Stomach (tissue), 9 donors: ENCODE data around the gene TAC3. TPM values are rescaled to one million over a fixed set of nuclear protein-coding genes. Genes with fewer than 3 reads are reported as not detected.

ENCODE experiments used
- DNase-seq, 2 donors: peaks; one replicate each; pipeline versions ENCODE4 v3.0.0 to v3.0.0-alpha.2; 2013 to 2019
- H3K27ac ChIP-seq, 5 donors: fragments of 200-600 bp in 4 of 5; sonication (generic) in 4 of 5; one replicate each; pipeline ENCODE4 v1.5.1; 2013 to 2019; ENCODE audit warnings: mild to moderate bottlenecking in 1 of 5, moderate library complexity in 1 of 5
- H3K27me3 ChIP-seq, 3 donors: fragments of 200-600 bp; sonication (generic); one replicate each; pipeline ENCODE4 v1.5.1; 2017 to 2019; ENCODE audit warnings: mixed run types in 1 of 3
- H3K36me3 ChIP-seq, 4 donors: fragments of 200-600 bp; sonication (generic); 1 replicate in 3 of 4; 2 replicates in 1 of 4; pipeline ENCODE4 v1.5.1; 2016 to 2019
- H3K4me1 ChIP-seq, 4 donors: fragments of 200-600 bp; sonication (generic); one replicate each; pipeline ENCODE4 v1.5.1; 2016 to 2019
- H3K4me3 ChIP-seq, 4 donors: fragments of 200-600 bp; sonication (generic) in 3 of 4; one replicate each; pipeline ENCODE4 v1.5.1; 2016 to 2019; ENCODE audit warnings: mild to moderate bottlenecking in 1 of 4
- H3K9me3 ChIP-seq, 4 donors: fragments of 200-600 bp; sonication (generic); one replicate each; pipeline ENCODE4 v1.5.1; 2016 to 2019
- EP300 ChIP-seq: sonication (generic); formaldehyde crosslinking; IDR thresholded peaks from one replicate; pipeline ENCODE4 v1.6.1; 2017; ENCODE audit warnings: antibody characterized with exemption
- POLR2A ChIP-seq, 4 donors: fragments of 450-650 bp; IDR thresholded peaks; one replicate each; pipeline ENCODE4 v1.6.1; 2016; ENCODE audit warnings: antibody characterized with exemption in 4 of 4, control low read depth in 2 of 4, mild to moderate bottlenecking in 1 of 4, moderate library complexity in 1 of 4
- POLR2AphosphoS5 ChIP-seq, 3 donors: sonication (generic); formaldehyde crosslinking; IDR thresholded peaks; one replicate each; pipeline ENCODE4 v1.6.1; 2016; ENCODE audit warnings: antibody characterized with exemption in 3 of 3
- WGBS, 5 donors: extraction: QIAGEN DNeasy Blood & Tissue Kit in 3 of 5; methylation state at CpG; one replicate each; pipeline versions ENCODE4 v1.1.5 to v1.1.7; 2013 to 2018; 5-methylcytosine and 5-hydroxymethylcytosine counted together
- intact Hi-C: fragments of 100-400 bp; cut with DNase I; formaldehyde crosslinking; loops from one replicate; pipeline ENCODE4 v1.15.1; 2023; ENCODE audit warnings: low total_unique reads
- polyA plus RNA-seq, 3 donors: library from polyadenylated mRNA; stranded (reverse); fragments of 200-250 nt; gene quantifications; one replicate each; pipeline ENCODE4 v1.2.3, GENCODE V29; 2013
- total RNA-seq, 5 donors: library from RNA; depleted of rRNA; stranded (reverse); fragments of >200 nt; gene quantifications; one replicate each; pipeline versions ENCODE4 v1.1.0 to v1.2.3, GENCODE V29; 2014 to 2016
- TF ChIP-seq, protein P1 (sequence below), 7 experiments: fragments of 450-650 bp in 4 of 7; fragments of 200-600 bp in 3 of 7; sonication (generic) in 3 of 7; IDR thresholded peaks; one replicate each; pipeline ENCODE4 v1.5.1; 2016 to 2019; ENCODE audit warnings: antibody characterized with exemption in 7 of 7, control low read depth in 2 of 7, mild to moderate bottlenecking in 1 of 7
- donor health status: healthy with polysubstance abuse.
- donor health status: Bipolar disorder and iron deficiency.
- donor health status: healthy.

The TAC3 gene
- total and polyA plus RNA-seq, 8 donors: 0.62 to 19.8 (median 2.0) TPM; not detected in 3

DNA sequence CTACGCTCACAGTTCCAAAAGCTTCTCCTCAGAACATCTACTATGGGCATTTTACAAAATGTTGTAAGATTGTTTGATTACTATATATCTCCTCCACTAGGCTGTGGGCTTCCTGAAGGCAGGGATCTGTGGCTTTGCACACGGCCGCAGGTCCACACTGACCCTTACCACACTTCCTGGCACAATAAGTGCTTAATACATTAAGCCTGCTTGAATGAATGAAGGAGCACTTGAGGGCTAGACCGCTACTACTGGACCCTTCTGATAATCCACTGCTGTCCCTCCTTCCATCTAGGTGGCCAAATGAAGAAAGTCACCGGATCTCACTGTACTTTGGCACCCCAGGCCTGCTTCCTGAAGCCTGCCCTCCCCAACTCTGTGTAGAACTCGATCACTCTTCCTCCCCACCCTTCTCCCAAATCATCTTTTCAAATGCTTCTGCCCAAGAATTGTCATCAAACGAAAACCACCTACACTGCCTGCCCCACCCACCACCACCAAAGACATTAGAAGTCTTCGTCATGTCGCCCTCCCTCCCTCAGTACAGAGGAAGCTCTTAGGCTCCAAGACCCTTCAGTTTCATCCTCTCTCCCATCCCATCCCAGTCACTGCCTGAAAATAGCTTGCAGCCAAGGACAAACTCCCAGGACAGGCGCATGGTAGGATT lies 9.4 kb downstream of the TAC3 start:
- intact Hi-C loops: loop anchor here (5.0 kb wide), 1 partner anchor 55 kb away; no protein-coding TSS in a partner anchor
- Histone ChIP-seq H3K27me3 (no peaks in the 10 kb centered on the region), H3K4me3 (peak overlapping the region; percentile 92 to 98 (median 97)), H3K36me3 (peaks cover 25 to 29% (median 28%) of the 10 kb centered on the region in 4 donors), H3K27ac (peak overlapping the region in 4 of 5 donors; percentile 16 to 88 (median 73)), H3K9me3 (no peaks in the 10 kb centered on the region), H3K4me1 (peaks cover 13 to 46% (median 32%) of the 10 kb centered on the region in 4 donors)
- no peak for TF ChIP-seq POLR2AphosphoS5 (IDR thresholded peaks at IDR 0.05)
- TF ChIP-seq, protein P1, sequence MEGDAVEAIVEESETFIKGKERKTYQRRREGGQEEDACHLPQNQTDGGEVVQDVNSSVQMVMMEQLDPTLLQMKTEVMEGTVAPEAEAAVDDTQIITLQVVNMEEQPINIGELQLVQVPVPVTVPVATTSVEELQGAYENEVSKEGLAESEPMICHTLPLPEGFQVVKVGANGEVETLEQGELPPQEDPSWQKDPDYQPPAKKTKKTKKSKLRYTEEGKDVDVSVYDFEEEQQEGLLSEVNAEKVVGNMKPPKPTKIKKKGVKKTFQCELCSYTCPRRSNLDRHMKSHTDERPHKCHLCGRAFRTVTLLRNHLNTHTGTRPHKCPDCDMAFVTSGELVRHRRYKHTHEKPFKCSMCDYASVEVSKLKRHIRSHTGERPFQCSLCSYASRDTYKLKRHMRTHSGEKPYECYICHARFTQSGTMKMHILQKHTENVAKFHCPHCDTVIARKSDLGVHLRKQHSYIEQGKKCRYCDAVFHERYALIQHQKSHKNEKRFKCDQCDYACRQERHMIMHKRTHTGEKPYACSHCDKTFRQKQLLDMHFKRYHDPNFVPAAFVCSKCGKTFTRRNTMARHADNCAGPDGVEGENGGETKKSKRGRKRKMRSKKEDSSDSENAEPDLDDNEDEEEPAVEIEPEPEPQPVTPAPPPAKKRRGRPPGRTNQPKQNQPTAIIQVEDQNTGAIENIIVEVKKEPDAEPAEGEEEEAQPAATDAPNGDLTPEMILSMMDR (IDR thresholded peaks at IDR 0.05): peak in 2 of 7 experiments; percentile 4 to 18
- 49 to 56% (median 52%) methylated on average over 10 of the region's 10 CpGs for WGBS, 5 donors
- no peak for DNase-seq

DNA sequence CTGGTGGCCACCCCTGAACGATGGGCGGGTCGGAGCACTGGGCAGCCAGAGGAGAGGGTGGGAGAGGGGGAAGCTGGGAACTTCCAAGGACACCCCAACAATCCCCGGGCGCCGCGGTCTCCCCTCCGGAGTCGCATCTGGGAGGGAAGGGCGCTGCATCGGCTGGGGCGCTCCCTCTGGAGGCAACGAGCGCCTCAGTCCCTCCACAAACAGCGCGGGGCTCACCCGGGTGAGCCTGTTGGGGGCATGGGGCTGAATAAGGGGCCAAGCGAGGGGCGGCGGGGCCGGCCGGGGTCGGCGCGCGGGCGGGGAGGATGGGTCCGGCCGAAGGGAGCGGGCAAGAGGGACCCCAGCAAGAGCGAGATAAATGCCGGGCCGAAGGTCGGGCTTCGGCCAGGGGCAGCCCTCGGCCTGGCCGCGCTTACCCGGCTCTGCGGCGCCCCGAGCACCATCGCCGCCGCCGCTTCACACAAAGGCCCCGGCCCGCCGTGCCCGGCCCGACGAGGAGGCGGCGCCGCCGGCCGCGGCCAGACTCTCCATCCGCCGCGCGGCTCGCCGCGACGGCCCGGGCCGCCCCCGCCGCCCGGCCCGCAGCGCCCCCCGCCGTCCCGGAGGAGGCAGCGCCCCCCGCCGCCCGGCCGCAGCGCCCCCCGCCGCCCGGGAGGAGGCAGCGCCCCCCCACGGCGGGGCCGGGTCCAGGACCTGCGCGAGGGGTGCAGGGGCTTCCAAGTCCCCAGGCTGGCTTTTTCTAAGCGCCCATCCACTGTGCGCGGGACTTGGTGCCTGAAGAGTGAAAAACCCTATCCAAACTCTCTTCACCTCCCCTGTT lies 10.1 kb downstream of the TAC3 start, which contains the start of gene ZBTB39:
TSS of gene ZBTB39 (minus strand) at position 567 of the 829 bp plus-strand sequence. CDS start 1,629 bp downstream, outside the sequence.
- WGBS, 5 donors: 0 to 2% (median 1%) methylated on average over 8 to 94 of the region's 94 CpGs
- H3K27ac ChIP-seq: peak within 1 kb of the TSS; percentile 74 to 88 (median 84)

DNA sequence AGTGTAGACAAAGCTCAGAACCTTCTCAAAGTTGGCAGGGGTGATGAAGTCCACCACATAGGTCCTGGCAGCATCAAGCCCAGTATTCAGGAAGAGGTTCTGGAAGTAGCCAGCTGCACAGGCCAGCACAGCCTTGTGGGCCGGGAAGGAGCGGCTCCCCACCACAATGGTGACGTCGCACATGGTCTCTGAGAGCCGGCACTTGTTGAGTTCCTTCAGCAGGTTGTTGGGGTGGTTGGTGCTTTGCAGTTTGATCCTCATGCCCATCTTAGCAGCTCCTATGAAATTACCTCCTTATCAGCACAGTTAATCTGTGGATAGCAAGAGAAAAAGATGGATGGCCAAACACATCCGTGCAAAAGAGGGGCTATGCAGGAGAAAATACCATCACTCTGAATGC lies 11.7 kb downstream of the TAC3 start:
- Histone ChIP-seq H3K9me3 (no peaks in the 10 kb centered on the region), H3K4me3 (no peak overlapping the region), H3K4me1 (peaks cover 19 to 55% (median 44%) of the 10 kb centered on the region in 4 donors), H3K27ac (no peak overlapping the region), H3K27me3 (no peaks in the 10 kb centered on the region), H3K36me3 (peaks cover 25 to 50% (median 43%) of the 10 kb centered on the region in 4 donors)
- no peak for DNase-seq
- no peak for TF ChIP-seq POLR2AphosphoS5 (IDR thresholded peaks at IDR 0.05)
- no peak for TF ChIP-seq POLR2A (IDR thresholded peaks at IDR 0.05)
- TF ChIP-seq EP300: no peak
- TF ChIP-seq, protein P1 (IDR thresholded peaks at IDR 0.05): no peak
- 67 to 90% (median 85%) methylated on average over 6 of the region's 6 CpGs for WGBS, 5 donors
- intact Hi-C loops: loop anchor here (5.0 kb wide), 2 partner anchors 58 to 247 kb away; no protein-coding TSS in a partner anchor

More for the DNA sequence above, 10.1 kb downstream of the TAC3 start, which contains the start of gene ZBTB39:
- H3K36me3 ChIP-seq: peaks cover 25 to 35% (median 32%) of the 10 kb centered on the region in 4 donors
- TF ChIP-seq EP300 (no peak), POLR2AphosphoS5 (IDR thresholded peaks at IDR 0.05) (no peak)
- TF ChIP-seq, protein P1 (IDR thresholded peaks at IDR 0.05): peak in 3 of 7 experiments; percentile 29 to 71 (median 56)
- peak within 1 kb of the TSS; percentile 92 to 98 (median 97) for H3K4me3 ChIP-seq
- peaks cover 19 to 53% (median 39%) of the 10 kb centered on the region in 4 donors for H3K4me1 ChIP-seq
- peak; percentile 67 to 87 for DNase-seq
- H3K9me3 ChIP-seq: no peaks in the 10 kb centered on the region
- H3K27me3 ChIP-seq: no peaks in the 10 kb centered on the region
- intact Hi-C loops: loop anchor here (5.0 kb wide), 1 partner anchor 56 kb away; no protein-coding TSS in a partner anchor

DNA sequence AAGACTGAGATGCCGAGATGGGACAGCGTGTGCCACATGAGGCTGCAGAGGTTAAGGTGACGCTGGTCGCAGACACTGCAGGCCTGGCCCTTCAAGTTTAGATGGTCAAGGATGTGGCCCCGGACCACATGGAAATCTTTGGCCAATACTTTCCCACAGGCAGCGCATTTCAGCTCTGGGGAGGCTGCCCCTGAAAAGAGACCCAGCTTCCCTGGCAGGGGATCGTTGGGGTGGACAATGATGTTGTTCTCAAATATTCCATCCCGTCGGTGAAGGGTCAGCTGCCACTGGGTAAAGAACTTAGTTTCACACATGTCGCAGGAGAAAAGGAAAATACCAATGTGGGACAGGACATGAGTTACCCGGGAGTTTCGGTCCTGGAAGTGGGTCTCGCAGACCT lies 12.9 kb downstream of the TAC3 start:
- Histone ChIP-seq H3K4me1 (peaks cover 19 to 50% (median 39%) of the 10 kb centered on the region in 4 donors), H3K4me3 (no peak overlapping the region), H3K36me3 (peaks cover 25 to 60% (median 51%) of the 10 kb centered on the region in 4 donors), H3K27ac (no peak overlapping the region), H3K27me3 (no peaks in the 10 kb centered on the region), H3K9me3 (no peaks in the 10 kb centered on the region)
- no peak for TF ChIP-seq POLR2A (IDR thresholded peaks at IDR 0.05)
- TF ChIP-seq EP300: no peak
- no peak for TF ChIP-seq POLR2AphosphoS5 (IDR thresholded peaks at IDR 0.05)
- TF ChIP-seq, protein P1 (IDR thresholded peaks at IDR 0.05): no peak
- WGBS, 5 donors: 93 to 95% (median 94%) methylated on average over 13 of the region's 13 CpGs
- no peak for DNase-seq
- intact Hi-C loops: loop anchor here (5.0 kb wide), 1 partner anchor 246 kb away; no protein-coding TSS in a partner anchor
